ENCODE data around the gene RFWD3.
A peak's percentile ranks its signal among the peaks of the same experiment; 100 is the strongest.

GRCh38 chr16:74606521-74607309 is 60.0 kb downstream of the RFWD3 start, which contains the start of gene GLG1:
- TF ChIP-seq TAF1 (IDR thresholded peaks at IDR 0.05; ENCODE audit: borderline replicate concordance, insufficient read depth, low read length) (peak; percentile 78; the same call in 1 of the 2 replicates), POLR2AphosphoS5 (IDR thresholded peaks at IDR 0.05; ENCODE audit: low read depth, low read length) (peak; percentile 92), FOXP2 (optimal IDR thresholded peaks at IDR 0.05; ENCODE audit: borderline replicate concordance, extremely low read depth, extremely low read length, insufficient read depth) (no peak)

All from PFSK-1 (cell line).